GM19099 (cell line): ENCODE results near the gene FAAP20.

ENCODE experiments used
- POLR2A ChIP-seq: IDR thresholded peaks from 3 replicates; pipeline ENCODE4 v1.6.1; 2011; ENCODE audit warnings: low read depth; ENCODE audit not compliant: insufficient read length; ENCODE audit errors: extremely low read depth

The FAAP20 gene

DNA sequence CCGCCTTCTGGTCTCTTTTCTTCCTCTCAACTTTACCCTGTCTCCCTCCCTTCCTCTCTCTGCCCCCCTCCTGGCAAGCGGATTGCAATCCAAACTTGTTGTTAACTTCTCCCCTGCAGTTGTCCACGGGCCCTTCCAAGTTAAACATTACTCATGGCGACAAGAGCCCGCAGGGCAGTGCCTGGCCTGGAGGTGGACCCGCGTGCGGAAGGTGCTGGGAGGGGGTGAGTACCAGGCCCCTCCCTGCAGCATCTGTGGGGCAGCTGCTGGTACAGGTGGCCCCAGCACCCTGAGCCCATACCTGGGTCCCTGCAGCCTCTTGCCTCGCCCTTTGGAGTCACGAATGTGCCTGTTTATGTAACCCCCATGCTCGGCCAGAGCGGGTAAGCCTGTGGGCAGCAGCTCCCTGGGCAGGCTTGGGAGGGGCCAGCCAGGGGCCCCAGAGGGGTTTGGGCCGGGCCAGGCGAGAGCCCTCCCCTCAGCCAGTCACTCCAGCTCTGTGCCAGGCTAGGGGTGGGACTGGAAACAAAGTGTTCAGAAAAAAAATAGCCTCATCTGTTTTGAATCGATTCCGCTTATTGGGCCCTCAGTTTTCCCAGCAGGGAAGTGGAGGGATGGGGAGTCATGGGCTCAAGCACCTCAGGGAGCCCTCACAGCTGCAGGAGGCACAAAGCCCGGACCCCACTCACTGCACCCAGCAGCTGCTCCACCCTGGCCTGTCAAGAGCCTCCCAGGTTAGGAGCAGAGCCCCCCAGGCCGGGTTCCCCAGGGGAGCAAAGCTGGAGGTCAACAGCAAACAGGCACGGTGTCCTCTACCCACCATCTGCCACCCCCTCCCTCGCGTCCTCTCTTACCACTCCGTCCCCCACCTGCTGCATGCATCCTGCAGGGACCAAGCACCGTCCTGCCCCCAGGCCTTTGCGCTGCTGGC is 14.0 kb upstream of the FAAP20 start:
- no peak for TF ChIP-seq POLR2A

DNA sequence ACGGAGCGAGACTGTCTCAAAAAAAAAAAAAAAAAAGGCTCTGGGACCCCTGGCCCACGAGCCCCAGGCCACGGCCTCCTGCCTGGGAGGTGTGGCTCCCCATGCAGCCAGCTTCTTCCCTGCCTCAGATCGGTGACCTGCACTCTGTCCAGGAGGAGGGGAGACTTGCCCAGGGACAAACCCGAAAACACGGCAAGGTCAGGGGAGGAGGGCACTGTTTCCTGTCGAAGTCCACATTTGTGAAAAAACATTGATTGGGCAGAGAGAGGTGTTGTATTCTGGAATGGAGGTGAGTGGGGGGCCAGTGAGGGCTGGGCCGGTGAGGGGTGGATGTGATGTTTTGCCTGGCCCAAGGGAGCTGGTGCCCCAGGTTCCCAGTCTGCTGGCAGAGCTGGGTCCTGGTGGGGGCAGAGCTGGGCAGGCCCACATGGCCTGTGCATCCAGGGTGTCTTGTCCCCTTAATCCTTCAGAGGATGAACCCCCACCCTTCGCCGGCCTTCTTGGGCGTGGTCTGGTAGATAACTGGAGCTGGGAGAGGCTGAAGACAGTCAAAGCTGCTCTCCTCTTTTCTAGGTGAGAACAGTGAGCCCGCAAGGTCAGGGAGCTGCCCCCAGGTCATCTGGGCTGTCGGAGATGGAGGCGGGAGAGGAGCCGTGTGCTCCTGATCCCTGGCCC is 12.4 kb upstream of the FAAP20 start:
- no peak for TF ChIP-seq POLR2A

DNA sequence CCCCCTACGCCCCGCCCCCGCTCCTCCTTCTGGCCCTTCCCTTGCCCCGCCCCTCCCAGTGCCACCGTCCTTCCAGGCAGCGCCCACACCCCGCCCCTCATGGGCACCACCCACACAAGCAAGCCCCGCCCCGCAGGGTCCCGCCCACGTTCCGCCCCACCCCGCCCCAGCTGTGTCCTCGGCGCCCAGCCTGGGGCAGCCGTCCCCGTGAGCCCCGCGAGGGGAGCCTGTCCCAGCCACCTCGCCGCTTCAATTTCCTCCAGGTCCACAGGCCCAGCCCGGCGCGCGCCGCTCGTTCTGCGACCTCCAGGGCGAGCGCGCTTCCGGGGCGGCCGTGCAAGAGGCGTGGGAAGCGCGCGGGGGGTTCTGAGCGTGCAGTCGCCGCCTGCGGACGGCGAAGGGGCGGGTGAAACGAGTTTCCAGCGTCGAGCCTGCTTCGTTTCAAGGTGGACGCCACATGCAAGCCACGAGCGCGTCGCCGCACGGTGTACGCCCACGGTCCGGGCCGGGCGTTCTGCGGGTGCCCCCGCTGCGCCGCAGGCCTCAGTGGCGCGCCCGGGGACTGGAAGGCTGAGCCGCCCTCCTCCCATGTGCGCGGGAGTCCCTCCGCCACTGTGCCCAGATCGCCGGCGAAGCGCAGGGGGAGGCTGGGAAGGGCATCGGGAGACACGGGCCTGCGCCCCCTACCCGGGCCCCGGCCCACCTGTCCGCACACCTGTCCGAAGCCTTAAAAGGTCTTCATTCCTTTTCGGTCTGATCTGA is 10.8 kb upstream of the FAAP20 start:
- TF ChIP-seq POLR2A, result peak; percentile 25

- no peak for TF ChIP-seq POLR2A
Measured at GRCh38 chr1:2204415-2205190, 10.0 kb upstream of the FAAP20 start.

DNA sequence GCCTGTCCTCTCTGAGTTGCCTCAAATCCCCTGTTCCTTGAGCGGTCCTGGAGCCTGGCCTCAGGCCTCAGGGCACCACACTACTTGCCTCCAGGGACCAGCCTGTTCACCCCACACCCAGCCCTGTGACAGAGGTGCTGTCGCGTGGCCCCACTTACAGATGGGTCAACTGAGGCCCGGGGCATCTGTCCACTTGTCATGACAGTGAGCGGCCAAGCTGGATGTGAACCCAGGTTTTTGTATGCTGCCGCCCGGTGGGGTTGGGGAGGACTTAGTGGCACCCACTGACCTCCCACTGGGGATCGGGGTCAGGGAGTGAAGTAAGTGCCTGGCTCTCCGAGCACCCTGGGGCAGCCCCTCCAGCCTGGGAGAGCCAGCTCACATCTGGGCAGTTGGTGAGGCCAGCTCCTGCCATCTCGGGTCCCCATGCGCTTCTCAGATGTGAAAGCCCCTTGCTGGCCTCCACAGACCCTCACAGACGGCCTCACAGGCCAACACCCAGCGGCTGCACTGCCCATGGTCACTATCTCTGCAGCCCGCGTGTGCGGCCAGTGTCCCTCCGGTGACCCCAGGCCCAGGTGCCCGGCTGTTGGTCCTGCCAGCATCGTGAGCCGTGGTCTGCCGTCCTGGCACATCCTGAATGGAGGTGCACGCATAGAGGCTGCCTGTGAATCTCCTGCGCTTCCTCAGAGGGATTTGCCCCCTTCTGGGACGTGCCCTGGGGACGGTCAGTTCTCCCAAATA is 9.3 kb upstream of the FAAP20 start:
- no peak for TF ChIP-seq POLR2A

GRCh38 chr1:2202843-2203601 is 8.4 kb upstream of the FAAP20 start:
- no peak for TF ChIP-seq POLR2A

DNA sequence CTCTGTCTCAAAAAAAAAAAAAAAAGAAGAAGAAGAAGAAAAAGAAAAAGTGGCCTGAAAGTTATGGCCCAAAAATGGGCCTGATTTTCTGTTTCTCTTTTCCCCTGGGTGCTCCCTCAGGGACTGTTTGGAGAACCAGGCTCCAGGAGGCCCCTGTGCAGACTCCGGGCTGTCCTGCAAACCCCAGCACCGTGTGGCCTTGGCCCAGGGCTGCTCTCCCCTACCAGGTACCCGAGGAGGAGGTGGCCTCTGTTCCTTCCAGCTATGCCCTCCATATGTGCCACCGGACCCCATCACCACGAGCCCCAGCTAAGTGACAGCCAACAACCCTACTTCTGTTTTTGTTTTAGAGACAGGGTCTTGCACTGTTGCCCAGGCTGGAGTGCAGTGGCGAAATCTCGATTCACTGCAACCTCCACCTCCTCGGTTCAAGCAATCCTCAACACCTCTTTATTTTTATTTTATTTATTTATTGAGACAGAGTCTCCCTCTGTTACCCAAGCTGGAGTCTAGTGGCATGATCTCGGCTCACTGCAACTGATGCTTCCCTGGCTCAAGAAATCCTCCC is 7.5 kb upstream of the FAAP20 start:
- no peak for TF ChIP-seq POLR2A

- TF ChIP-seq POLR2A, result no peak
Measured at GRCh38 chr1:2201062-2201461, 6.5 kb upstream of the FAAP20 start.

GRCh38 chr1:2200308-2200943 is 5.9 kb upstream of the FAAP20 start:
- TF ChIP-seq POLR2A, result no peak

- peak; percentile 68 for TF ChIP-seq POLR2A
Measured at GRCh38 chr1:2199042-2199810, 4.7 kb upstream of the FAAP20 start.

DNA sequence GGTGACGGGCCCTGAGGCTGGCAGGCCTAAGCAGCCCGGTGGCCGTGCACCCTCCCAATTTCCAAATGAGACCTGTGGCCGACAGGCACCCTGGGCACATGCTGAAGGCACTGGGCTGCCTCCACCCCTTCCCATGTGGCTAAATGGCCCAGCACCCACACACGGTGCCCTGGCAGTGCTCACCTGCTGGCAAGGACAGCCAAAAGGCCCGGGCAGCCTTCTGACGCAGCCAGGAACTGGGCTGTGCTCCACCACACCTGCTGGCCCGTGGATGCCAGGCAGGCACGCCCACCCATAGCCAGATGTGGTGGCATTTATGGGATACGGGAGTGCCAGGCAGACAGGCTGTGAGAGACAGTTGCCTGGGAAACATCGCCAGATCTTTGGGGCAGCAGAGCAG is 4.0 kb upstream of the FAAP20 start:
- TF ChIP-seq POLR2A, result no peak

DNA sequence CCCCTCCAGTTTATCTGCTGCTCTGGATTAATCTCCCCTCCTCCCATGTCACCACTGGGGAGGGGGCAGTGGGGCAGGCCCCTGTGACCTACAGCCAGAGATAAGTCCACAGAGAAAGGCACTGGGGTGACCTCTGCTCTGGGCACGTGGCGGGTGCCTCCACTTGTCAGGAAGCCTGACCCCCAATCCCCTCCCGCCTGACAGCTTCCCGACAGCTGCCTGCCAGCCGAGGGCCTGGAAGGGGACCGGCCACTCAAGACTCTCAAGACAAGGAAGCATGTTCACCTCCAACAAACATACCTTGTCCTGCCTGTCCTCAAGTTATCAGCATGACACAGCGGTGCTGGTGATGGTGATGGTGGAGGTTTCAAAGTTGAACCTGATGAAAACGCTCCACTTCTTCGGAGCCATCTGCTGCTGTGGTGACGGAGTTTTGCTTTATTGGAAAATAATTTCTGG is 3.2 kb upstream of the FAAP20 start:
- TF ChIP-seq POLR2A, result no peak
